Measurements from ENCODE around the gene MAPK1.
"Not testable (repeated sequence)": the region's sequence is repeated elsewhere in the genome, so short reads cannot be mapped to it uniquely, and the experiment has no call there.

The MAPK1 gene

DNA sequence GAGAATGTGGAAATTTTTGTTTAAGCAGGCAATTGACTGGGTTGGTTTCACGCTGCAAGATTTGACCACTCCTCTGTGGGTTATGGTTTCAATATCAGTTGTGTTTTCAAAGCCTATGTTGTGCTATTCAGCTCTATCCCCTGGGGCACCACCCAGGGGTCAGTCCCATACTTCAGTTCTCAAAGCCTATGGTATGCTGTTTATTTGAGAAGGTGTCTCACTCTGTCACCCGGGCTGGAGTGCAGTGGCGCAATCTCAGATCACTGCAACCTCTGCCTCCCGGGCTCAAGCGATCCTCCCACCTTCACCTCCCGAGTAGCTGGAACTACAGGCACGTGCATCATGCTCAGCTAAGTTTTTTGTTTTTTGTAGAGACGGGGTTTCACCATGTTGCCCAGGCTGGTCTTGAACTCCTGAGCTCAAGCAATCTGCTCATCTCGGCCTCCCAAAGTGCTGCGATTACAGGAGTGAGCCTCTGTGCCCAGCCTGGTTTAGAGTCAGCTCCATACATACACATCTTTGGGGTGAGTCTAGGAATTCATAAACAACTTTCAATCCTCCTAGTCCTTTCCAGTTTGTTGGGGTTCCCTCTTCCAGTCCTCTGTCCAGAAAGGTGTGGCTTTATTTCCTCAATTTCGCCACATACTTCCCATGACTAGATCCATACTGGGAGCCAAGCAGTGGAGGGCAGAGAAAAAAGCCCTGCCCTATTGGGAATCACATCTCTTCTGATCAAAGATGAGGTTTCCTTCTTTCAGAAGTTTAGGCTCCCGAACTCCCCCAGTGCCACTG is 35.0 kb upstream of the MAPK1 start:
- Histone ChIP-seq H3K36me3 (ENCODE audit: control insufficient read depth, low read depth, low read length) (no peaks in the 10 kb centered on the region), H3K27ac (ENCODE audit: low read length) (no peak overlapping the region), H3K4me3 (ENCODE audit: low read length) (no peak overlapping the region), H3K9ac (ENCODE audit: low read length) (no peak overlapping the region), H3K27me3 (ENCODE audit: control insufficient read depth, insufficient read depth, low read length) (no peaks in the 10 kb centered on the region), H3K9me3 (ENCODE audit: control insufficient read depth, low read depth, low read length) (no peaks in the 10 kb centered on the region), H3K4me1 (ENCODE audit: control insufficient read depth, low read depth, low read length) (no peaks in the 10 kb centered on the region)

DNA sequence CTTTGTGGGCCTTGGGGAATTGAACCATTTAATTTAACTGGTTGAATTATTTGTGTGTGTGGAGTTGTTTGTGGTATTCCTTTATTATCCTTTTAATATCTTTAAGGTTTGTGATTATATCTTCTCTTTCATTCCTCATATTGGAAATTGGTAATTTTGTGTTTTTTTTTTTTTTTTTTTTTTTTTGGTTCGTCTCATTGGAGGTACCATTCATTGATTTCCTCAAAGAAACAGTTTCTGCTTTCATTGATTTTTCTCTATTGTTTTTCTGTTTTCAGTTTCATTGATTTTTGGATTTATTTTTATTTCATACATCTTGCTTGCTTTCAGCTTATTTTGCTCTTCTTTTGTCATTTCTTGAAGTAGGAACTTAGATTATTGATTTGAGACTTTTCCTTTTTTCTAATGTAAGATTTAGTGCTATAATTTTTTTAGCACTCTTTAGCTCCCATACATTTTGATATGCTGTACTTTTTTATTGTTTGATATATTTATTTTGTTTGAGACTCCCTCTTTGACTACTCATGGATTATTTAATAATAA is 31.0 kb upstream of the MAPK1 start:
- Histone ChIP-seq H3K4me1 (ENCODE audit: control insufficient read depth, low read depth, low read length) (no peaks in the 10 kb centered on the region), H3K9ac (ENCODE audit: low read length) (no peak overlapping the region), H3K4me3 (ENCODE audit: low read length) (no peak overlapping the region), H3K36me3 (ENCODE audit: control insufficient read depth, low read depth, low read length) (no peaks in the 10 kb centered on the region), H3K9me3 (ENCODE audit: control insufficient read depth, low read depth, low read length) (no peaks in the 10 kb centered on the region), H3K27ac (ENCODE audit: low read length) (no peak overlapping the region), H3K27me3 (ENCODE audit: control insufficient read depth, insufficient read depth, low read length) (no peaks in the 10 kb centered on the region)

DNA sequence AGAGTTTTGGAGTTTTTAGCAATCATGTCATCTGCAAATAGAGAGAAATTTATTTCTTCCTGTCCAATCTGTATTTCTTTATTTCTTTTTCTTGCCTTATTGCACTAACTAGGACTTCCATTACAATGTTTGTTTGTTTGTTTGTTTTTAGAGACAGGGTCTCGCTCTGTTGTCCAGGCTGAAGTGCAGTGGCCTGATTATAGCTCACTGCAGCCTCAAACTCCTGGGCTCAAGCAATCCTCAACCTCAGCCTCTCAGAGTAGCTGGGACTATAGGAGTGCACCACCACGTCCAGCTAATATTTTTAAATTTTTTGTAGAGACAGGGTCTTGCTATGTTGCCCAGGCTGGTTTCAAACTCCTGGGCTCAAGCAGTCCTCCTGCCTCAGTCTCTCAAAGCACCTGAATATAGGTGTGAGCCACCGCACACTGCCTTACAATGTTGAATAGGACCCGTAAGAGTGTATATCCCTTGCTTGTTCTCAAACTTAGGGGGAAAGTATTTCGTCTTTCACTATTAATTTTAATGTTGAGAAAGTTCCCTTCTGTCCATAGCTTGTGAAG is 29.6 kb upstream of the MAPK1 start:
- no peaks in the 10 kb centered on the region for H3K36me3 ChIP-seq (ENCODE audit: control insufficient read depth, low read depth, low read length)
- H3K27ac ChIP-seq (ENCODE audit: low read length), result no peak overlapping the region
- H3K27me3 ChIP-seq (ENCODE audit: control insufficient read depth, insufficient read depth, low read length), result no peaks in the 10 kb centered on the region
- no peaks in the 10 kb centered on the region for H3K9me3 ChIP-seq (ENCODE audit: control insufficient read depth, low read depth, low read length)
- no peak overlapping the region for H3K4me3 ChIP-seq (ENCODE audit: low read length)
- no peak overlapping the region for H3K9ac ChIP-seq (ENCODE audit: low read length)
- H3K4me1 ChIP-seq (ENCODE audit: control insufficient read depth, low read depth, low read length), result no peaks in the 10 kb centered on the region

DNA sequence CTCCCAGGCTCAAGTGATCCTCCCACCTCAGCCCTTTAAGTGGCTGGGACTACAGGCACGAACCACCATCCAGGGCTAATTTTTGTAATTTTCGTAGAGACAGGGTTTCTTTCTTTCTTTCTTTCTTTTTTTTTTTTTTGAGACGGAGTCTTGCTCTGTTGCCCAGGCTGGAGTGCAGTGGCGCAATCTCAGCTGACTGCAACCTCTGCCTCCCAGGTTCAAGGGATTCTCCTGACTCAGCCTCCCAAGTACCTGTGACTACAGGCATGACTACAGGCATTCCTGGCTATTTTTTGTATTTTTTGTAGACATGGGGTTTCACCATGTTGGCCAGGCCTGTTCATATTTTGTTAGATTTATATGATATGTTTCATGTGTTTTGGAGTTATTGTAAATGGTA is 28.8 kb upstream of the MAPK1 start:
- H3K9me3 ChIP-seq (ENCODE audit: control insufficient read depth, low read depth, low read length); H3K9ac ChIP-seq (ENCODE audit: low read length); H3K4me1 ChIP-seq (ENCODE audit: control insufficient read depth, low read depth, low read length); H3K27me3 ChIP-seq (ENCODE audit: control insufficient read depth, insufficient read depth, low read length); H3K27ac ChIP-seq (ENCODE audit: low read length); H3K36me3 ChIP-seq (ENCODE audit: control insufficient read depth, low read depth, low read length); H3K4me3 ChIP-seq (ENCODE audit: low read length): not testable (repeated sequence)

DNA sequence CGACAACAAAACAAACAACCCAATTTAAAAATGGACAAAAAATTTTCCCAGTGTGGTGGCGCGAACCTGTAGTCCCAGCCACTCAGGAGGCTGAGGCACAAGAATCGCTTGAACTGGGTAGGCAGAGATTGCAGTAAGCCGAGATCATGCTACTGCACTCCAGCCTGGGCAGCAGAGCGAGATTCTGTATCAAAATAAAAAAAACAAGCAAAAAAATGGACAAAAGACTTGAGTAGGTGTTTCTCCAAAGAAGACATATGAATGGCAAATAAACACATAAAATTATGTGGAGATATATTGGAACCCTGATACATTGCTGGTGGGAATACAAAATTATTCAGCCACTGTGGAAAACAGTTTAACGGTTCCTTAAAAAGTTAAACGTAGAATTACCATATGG is 27.4 kb upstream of the MAPK1 start:
- Histone ChIP-seq H3K9me3 (ENCODE audit: control insufficient read depth, low read depth, low read length) (no peaks in the 10 kb centered on the region), H3K4me3 (ENCODE audit: low read length) (no peak overlapping the region), H3K27ac (ENCODE audit: low read length) (no peak overlapping the region), H3K4me1 (ENCODE audit: control insufficient read depth, low read depth, low read length) (no peaks in the 10 kb centered on the region), H3K36me3 (ENCODE audit: control insufficient read depth, low read depth, low read length) (no peaks in the 10 kb centered on the region), H3K27me3 (ENCODE audit: control insufficient read depth, insufficient read depth, low read length) (no peaks in the 10 kb centered on the region), H3K9ac (ENCODE audit: low read length) (no peak overlapping the region)

DNA sequence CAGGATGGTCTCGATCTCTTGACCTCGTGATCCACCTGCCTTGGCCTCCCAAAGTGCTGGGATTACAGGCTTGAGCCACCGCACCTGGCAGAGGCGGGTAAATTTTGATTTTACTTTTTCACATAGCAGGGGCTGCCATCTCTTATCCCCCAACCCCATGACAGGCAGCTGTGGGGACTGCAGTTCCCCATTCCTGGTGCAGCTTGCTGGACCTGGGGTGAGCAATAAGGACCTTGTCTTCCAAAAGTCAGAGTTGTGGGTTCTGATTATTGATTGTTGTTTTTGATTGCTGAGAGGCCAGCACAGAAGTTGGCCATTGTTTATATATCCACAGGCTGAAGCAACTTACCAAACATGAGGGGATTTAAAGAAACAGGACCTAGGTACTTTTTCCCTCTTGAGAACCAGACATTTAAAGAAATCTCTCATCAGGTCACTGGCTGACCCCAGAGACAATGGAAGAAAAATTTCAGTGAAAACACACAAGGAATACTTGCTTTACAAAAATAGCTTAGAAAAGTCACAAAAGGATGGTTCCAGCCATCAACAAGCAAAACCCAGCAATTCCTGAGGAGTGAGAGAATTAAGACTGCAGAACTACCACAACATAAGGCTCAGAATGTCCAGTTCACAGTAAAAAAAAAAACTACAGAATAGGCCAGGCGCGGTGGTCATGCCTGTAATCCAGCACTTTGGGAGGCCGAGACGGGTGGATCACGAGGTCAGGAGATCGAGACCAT is 22.0 kb upstream of the MAPK1 start:
- H3K9me3 ChIP-seq (ENCODE audit: control insufficient read depth, low read depth, low read length), result no peaks in the 10 kb centered on the region
- no peak overlapping the region for H3K9ac ChIP-seq (ENCODE audit: low read length)
- no peak overlapping the region for H3K27ac ChIP-seq (ENCODE audit: low read length)
- H3K27me3 ChIP-seq (ENCODE audit: control insufficient read depth, insufficient read depth, low read length), result no peaks in the 10 kb centered on the region
- no peaks in the 10 kb centered on the region for H3K36me3 ChIP-seq (ENCODE audit: control insufficient read depth, low read depth, low read length)
- no peak overlapping the region for H3K4me3 ChIP-seq (ENCODE audit: low read length)
- no peaks in the 10 kb centered on the region for H3K4me1 ChIP-seq (ENCODE audit: control insufficient read depth, low read depth, low read length)

DNA sequence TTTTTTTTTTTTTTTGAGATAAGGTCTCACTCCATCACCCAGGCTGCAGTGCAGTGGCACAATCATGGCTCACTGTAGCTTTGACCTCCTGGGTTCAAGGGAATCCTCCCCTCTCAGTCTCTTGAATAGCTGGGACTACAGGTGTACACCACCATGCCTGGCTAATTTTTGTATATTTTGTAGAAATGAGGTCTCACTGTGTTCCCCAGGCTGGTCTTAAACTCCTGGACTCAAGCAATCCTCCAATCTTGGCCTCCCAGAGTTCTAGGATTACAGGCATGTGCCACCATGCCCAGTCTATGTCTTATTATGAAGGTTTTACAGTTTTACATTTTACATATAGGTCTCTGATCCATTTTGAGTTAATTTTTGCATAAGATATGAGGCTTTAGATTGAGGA is 20.4 kb upstream of the MAPK1 start:
- Histone ChIP-seq H3K4me3 (ENCODE audit: low read length) (no peak overlapping the region), H3K27me3 (ENCODE audit: control insufficient read depth, insufficient read depth, low read length) (no peaks in the 10 kb centered on the region)

DNA sequence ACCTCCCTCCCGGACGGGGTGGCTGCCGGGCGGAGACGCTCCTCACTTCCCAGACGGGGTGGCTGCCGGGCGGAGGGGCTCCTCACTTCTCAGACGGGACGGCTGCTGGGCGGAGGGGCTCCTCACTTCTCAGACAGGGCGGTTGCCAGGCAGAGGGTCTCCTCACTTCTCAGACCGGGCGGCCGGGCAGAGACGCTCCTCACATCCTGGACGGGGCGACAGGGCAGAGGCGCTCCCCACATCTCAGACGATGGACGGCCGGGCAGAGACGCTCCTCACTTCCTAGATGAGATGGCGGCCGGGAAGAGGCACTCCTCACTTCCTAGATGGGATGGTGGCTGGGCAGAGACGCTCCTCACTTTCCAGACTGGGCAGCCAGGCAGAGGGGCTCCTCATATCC is 16.5 kb upstream of the MAPK1 start:
- H3K36me3 ChIP-seq (ENCODE audit: control insufficient read depth, low read depth, low read length); H3K4me1 ChIP-seq (ENCODE audit: control insufficient read depth, low read depth, low read length); H3K27ac ChIP-seq (ENCODE audit: low read length); H3K9me3 ChIP-seq (ENCODE audit: control insufficient read depth, low read depth, low read length); H3K27me3 ChIP-seq (ENCODE audit: control insufficient read depth, insufficient read depth, low read length); H3K9ac ChIP-seq (ENCODE audit: low read length); H3K4me3 ChIP-seq (ENCODE audit: low read length): not testable (repeated sequence)

More for the DNA sequence above, 20.4 kb upstream of the MAPK1 start:
- Histone ChIP-seq H3K9me3 (ENCODE audit: control insufficient read depth, low read depth, low read length) (no peaks in the 10 kb centered on the region), H3K27ac (ENCODE audit: low read length) (no peak overlapping the region), H3K36me3 (ENCODE audit: control insufficient read depth, low read depth, low read length) (no peaks in the 10 kb centered on the region), H3K4me1 (ENCODE audit: control insufficient read depth, low read depth, low read length) (no peaks in the 10 kb centered on the region), H3K9ac (ENCODE audit: low read length) (no peak overlapping the region)

DNA sequence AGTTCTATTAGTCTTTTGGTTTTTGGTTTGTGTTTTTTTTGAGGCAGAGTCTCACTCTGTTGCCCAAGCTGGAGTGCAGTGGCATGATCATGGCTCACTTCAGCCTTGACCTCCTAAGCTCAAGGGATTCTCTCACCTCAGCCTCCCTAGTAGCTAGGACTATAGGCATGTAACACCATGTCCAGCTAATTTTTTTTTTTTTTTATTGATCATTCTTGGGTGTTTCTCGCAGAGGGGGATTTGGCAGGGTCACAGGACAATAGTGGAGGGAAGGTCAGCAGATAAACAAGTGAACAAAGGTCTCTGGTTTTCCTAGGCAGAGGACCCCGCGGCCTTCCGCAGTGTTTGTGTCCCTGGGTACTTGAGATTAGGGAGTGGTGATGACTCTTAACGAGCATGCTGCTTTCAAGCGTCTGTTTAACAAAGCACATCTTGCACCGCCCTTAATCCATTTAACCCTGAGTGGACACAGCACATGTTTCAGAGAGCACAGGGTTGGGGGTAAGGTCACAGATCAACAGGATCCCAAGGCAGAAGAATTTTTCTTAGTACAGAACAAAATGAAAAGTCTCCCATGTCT is 15.4 kb upstream of the MAPK1 start:
- H3K9me3 ChIP-seq (ENCODE audit: control insufficient read depth, low read depth, low read length), result not testable (repeated sequence)

DNA sequence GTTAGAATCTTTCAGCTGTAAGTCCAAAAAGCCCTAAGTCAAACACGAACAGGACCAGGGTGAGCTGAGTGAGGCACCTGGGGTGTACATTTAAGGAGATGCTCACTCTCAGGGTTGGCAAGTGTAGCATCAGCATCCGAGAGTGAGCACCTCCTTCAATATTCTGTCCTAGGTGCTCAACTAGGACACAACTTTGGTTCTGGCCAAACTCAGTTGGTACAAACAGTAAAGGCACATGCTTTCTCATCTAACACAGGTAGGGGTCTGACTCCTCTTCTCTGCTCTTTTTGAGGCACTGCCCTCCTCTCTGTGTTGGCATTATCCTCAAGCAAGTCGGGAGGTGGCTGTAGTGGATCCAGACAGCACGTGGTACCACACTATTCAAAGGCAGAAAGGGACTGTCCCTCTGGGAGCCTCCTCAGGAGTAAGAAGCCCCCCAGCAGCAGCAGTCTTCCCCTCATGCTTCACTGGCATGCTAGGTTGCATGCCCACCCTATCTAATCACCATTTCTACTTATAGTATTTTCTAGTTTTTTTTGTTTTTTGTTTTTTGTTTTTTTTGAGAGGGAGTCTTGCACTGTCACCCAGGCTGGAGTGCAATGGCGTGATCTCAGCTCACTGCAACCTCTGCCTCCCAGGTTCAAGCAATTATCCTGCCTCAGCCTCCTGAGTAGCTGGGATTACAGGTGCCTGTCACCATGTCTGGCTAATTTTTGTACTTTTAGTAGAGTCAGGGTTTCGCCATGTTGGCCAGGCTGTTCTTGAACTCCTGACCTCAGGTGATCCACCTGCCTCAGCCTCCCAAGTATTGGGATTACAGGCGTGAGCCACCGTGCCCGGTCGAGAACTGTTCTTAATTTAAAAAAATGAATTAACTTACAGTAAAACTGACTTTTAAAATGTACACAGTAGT is 14.7 kb upstream of the MAPK1 start:
- no peaks in the 10 kb centered on the region for H3K36me3 ChIP-seq (ENCODE audit: control insufficient read depth, low read depth, low read length)
- no peak overlapping the region for H3K9ac ChIP-seq (ENCODE audit: low read length)
- no peaks in the 10 kb centered on the region for H3K9me3 ChIP-seq (ENCODE audit: control insufficient read depth, low read depth, low read length)
- H3K27ac ChIP-seq (ENCODE audit: low read length), result no peak overlapping the region
- H3K4me1 ChIP-seq (ENCODE audit: control insufficient read depth, low read depth, low read length), result no peaks in the 10 kb centered on the region
- H3K4me3 ChIP-seq (ENCODE audit: low read length), result no peak overlapping the region
- no peaks in the 10 kb centered on the region for H3K27me3 ChIP-seq (ENCODE audit: control insufficient read depth, insufficient read depth, low read length)

More for the DNA sequence above, 15.4 kb upstream of the MAPK1 start:
- H3K36me3 ChIP-seq (ENCODE audit: control insufficient read depth, low read depth, low read length); H3K27me3 ChIP-seq (ENCODE audit: control insufficient read depth, insufficient read depth, low read length); H3K9ac ChIP-seq (ENCODE audit: low read length); H3K4me3 ChIP-seq (ENCODE audit: low read length); H3K4me1 ChIP-seq (ENCODE audit: control insufficient read depth, low read depth, low read length); H3K27ac ChIP-seq (ENCODE audit: low read length): not testable (repeated sequence)
